Measurements from ENCODE around the gene ECSIT.
"Not testable (repeated sequence)": the region's sequence is repeated elsewhere in the genome, so short reads cannot be mapped to it uniquely, and the experiment has no call there.

ECSIT gene, protein sequence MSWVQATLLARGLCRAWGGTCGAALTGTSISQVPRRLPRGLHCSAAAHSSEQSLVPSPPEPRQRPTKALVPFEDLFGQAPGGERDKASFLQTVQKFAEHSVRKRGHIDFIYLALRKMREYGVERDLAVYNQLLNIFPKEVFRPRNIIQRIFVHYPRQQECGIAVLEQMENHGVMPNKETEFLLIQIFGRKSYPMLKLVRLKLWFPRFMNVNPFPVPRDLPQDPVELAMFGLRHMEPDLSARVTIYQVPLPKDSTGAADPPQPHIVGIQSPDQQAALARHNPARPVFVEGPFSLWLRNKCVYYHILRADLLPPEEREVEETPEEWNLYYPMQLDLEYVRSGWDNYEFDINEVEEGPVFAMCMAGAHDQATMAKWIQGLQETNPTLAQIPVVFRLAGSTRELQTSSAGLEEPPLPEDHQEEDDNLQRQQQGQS

DNA sequence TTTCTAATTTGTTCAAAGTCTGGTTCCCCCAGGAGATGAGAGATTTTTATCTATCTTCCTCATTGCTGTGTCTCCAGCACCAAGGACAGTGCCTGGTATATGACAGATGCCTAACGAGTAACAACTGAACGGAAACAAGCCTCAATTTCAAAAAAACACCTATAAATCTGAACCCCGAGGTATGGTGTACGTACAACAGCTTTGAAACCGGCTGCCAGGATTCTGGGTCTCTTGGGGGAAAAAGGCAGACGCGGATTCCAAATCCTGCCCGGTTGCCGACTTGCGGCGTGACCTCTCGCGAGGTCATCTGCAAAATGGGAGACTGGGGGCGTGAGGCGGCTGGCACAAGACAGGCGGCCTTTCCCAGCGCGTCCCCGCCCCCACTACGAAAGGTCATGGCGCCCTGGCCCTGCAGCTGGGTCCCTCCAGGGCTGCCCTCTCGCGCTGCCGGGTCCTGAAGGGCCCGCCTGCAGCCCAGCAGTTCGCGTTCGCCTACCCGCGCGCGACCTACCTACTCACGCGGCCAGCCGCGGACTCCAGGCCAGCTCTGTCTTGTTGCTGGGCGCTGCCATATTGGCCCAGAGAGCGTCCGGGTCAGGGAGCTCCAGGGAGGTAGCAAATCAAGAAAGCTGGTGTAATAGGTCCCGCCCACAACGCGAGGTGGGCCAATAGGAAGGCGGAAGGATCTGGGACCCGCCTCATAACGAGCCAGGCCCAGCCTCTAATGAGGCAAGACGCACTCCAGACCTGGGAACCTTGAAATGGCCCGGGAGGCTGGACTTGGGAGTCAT is at the start of gene ECSIT:
Gene ECSIT (minus strand): TSS at position 584 of the 791 bp plus-strand sequence. CDS start 9,964 bp downstream, outside the sequence.
- peak; percentile 100 for DNase-seq

DNA sequence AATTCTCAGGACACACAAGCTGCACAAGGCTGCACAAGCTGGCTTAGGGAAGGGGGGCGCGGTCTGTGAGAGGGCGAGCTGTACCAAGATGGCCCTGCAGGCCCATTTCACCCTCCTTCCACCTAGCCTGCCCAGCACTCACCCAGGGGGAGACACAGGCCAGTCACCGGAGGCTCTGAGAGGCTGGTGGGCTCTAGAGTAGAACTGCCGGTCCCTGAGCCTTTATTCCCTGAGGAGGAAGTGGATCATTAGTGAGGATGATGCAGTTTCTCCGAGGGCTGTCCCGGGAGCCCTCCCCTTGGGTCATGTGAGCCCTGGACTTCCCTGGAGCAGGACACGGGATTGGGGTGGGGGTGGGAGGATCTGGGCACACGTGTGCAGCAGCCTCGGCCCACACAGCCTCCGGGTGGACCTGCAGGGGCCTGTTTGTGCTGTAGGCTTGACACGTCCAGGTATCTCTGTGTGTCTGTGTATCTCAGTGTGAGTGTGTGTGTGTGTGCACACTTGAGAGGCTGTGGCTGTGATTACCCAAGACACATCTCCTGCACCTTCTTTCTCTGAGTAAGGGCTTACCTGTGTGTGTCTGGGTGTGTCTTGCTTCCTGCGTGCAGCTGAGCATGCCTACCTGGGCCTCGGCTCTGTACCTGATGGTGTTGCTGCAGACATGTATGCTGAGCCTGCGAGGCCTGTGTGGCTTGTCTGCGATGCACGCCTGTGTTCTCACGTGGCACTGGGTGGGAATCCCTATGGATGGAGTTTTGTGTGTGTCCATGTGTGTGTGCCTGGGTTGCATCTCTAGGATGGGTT is 48.7 kb upstream of the ECSIT start, which contains the start of gene ACP5:
Gene ACP5 (minus strand): TSS at position 195 of the 807 bp plus-strand sequence. CDS start 328 bp downstream, outside the sequence.
- no peak for DNase-seq

DNA sequence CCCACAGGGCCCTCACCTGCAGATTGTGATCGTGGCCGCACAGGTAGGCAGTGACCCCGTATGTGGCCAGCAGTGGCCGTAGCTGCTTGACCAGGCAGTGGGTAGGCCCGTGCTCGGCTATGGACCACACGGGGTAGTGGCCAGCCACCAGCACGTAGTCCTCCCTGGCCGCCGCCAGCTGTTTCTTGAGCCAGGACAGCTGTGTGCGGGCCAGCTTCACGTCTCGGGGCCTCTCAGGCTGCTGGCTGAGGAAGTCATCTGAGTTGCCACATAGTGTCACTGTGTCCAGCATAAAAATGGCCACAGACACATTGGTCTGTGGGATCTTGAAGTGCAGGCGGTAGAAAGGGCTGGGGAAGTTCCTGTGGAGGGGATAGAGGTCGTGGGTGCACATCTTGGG is 47.3 kb upstream of the ECSIT start:
- DNase-seq: peak; percentile 29

DNA sequence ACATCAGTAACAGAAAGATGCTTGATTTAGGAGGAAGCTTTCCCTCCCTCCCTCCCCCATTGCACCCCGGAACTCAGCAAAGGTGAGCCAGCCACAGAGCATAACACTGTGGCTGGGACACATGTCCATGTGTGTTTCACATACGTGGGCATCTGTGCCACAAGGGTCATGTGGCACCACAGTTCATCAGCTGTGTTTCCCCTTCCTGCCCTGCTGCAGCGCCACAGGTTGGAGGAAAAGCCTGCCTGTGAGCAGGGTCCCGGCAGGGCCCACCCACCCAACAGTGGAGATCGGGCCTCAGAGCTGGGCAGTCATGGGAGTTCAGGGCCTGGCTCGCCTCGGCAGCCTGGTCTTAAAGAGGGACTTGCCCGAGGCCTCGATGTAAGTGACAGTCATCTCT is 45.8 kb upstream of the ECSIT start:
- no peak for DNase-seq

DNA sequence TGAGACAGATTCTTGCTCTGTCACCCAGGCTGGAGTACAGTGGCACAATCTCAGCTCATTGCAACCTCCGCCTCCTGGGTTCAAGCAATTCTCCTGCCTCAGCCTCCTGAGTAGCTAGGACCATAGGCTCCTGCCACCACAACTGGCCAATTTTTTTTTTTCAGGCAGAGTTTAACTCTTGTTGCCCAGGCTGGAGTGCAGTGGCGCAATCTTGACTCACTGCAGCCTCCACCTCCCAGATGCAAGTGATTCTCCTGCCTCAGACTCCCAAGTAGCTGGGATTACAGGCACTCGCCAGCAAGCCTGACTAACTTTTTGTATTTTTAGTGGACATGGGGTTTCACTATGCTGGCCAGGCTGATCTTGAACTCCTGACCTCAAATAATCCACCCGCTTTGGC is 44.8 kb upstream of the ECSIT start:
- peak; percentile 35 for DNase-seq

DNA sequence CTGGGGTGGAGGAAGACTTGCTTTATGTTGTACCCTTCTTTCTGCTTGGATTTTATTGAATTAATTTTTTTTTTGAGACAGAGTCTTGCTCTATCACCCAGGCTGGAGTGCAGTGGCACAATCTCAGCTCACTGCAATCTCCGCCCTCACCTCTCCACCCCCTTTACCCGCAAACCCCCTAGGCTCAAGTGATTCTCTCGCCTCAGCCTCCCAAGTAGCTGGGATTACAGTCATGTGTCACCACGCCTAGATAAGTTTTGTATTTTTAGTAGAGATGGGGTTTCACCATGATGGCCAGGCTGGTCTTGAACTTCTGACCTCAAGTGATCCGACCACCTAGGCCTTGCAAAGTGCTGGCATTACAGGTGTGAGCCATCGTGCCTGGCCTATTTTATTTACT is 44.4 kb upstream of the ECSIT start:
- not testable (repeated sequence) for DNase-seq

DNA sequence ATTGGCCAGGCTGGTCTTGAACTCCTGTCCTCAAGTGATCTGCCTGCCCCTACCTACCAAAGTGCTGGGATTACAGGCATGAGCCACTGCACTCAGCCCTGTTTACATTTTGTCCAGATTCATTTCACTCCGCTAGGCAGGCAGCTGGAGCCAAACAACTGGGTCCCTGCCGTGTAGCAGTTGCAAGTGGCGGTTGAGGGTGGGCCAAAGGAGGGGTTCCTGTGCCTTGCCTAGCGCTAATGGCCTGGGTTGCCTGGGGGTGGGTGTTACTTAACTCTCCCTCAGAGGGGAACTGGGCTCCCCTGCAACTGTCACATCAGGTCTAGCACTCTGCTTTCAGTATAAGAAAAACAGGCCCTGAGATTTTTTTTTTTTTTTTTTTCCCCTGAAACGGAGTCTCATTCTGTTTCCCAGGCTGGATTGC is 41.1 kb upstream of the ECSIT start:
- DNase-seq: peak; percentile 67

DNA sequence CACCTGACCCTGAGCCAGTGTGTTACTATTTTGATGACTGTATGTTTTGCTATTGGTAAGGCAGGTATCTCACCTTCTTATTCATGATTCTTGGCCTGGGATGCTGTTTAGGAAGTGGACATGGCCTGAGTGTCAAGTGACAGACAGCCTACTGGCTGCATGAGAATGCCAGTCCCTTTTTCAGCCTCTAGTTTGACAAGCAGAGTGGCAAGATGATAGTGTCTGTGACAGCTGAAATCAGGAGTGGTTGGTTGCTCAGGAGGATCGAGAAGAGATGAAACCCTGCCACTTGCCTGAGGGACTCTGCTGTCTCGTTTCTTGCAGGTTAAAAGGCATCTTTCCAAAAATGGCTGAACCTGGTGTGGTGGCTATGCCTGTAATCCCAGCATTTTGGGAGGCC is 37.2 kb upstream of the ECSIT start:
- no peak for DNase-seq

DNA sequence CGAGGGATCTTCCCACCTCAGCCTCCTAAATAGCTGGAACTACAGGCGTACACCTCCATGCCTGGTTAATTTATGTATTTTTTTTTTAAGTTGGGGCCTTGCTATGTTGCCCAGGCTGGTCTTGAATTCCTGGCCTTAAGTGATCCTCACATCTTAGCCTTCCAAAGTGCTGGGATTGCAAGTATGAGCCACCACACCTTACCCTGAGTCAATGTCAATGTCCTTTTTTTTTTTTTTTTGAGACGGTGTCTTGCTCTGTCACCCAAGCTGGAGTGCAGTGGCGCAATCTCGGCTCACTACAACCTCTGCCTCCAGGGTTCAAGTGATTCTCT is 36.7 kb upstream of the ECSIT start:
- DNase-seq: not testable (repeated sequence)

DNA sequence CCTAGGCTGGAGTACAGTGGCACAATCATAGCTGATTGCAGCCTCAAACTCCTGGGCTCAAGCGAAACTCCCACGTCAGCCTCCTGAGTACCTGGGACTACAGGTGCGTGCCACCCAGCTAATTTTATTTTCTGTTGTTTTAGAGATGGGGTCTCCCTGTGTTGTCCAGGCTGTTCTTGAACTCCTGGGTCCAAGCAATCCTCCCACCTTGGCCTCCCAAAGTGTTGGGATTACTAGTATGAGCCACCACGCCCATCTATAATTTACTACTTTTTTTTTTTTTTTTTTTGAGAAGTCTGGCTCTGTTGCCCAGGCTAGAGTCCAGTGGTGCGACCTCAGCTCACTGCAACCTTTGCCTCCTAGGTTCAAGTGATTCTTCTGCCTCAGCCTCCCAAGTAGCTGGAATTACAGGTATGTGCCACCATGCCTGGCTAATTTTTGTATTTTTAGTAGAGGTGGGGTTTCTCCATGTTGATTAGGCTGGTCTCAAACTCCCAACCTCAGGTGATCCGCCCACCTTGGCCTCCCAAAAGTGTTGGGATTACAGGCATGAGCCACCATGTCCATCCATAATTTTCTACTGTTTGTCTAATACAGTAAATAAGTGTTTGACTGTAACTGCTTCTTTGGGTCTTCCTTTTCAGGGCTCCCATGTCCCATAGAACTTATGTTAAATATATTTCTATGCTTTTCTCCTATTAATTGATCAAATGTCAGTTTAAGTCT is 35.3 kb upstream of the ECSIT start:
- DNase-seq: not testable (repeated sequence)

DNA sequence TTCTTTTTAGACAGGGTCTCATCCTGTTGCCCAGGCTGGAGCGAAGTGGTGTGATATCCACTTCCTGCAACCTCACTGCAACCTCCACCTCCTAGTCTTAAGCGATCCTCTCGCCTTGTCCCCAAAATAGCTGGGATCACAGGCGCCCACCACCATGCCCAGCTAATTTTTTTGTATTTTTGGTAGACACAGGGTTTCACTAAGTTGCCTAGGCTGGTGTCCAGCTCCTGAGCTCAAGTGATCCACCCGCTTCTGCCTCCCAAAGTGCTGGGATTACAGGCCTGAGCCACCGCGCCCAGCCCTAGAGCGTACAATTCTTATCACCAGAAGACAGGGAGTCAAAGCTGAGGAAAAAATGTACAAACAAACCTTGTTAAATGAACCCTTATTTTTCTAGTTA is 34.6 kb upstream of the ECSIT start:
- no peak for DNase-seq

DNA sequence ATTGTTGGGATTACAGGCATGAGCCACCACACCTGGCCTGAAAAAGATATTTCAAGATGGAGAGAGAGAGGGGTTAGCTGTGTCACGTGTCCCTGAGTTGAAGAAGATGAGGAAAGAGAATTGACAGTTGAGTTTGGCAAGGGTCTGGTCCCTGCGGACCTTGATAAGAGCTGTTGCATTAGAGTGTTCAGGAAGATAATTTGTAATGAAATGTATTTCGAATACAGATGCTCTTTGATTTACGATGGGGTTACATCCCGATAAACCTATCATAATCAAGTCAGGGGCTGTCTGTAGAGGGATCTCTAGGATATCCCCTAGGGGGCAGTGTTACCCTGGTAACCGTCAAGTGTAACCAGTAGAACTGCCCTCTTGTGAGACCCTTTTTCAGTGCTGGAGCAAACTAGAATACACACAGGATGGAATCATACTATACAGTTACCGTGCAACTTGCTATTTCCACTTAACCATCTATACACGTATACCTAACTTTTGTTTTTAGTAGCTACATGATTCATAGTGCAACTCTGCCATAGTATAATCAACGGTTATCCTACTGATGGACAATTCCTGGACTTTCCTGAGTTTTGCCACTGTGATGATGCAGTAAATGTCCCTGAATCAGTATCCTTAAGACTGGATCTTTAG is 31.6 kb upstream of the ECSIT start:
- DNase-seq: peak; percentile 86

DNA sequence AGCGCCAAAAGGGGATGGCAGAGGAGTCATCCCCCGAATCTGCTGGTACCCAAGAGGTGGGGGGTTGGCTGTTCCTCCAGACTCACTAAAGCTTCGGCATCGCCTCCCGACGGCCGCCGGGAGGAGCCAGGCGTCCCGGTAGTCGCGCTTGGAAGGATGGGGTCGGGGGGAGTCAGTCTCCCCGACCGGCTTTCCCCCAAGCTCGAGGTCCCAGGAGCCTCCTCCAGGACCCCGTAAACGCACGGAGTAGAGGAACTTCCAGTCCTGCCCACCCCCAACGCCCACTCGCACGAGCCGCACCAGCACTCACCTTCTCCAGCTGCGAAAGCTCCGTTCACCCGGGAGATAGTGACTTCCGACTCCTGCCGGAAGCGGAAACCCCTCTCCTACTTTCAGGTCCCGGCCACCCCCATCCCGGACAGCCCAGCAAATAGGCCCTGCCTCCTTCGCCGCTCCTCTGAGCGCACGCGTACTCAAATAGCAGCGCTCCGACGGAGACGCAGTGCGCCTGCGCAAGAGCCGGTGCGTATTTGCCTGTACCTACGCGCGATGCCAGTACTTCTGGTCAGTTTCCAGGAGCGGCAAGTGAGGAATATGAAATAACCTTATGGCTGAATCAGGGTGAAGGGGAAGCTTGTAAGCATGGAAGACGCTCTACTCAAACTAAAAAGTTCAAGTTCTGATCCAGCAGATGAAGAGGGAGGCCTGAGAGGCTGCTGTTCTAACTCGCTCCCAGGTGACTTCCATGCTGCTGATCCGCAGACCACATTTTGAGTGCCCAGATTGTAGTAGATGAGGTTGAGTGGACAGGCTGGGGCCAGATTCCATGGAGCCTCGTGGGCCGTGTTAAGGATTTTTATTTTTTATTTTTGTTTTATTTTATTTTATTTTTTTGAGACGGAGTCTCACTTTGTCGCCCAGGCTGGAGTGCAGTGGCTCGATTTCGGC is 30.2 kb upstream of the ECSIT start, which contains the start of gene ELOF1:
Gene ELOF1 (minus strand): TSS at position 350 of the 948 bp plus-strand sequence. CDS start 4,883 bp downstream, outside the sequence.
- peak; percentile 99 for DNase-seq

DNA sequence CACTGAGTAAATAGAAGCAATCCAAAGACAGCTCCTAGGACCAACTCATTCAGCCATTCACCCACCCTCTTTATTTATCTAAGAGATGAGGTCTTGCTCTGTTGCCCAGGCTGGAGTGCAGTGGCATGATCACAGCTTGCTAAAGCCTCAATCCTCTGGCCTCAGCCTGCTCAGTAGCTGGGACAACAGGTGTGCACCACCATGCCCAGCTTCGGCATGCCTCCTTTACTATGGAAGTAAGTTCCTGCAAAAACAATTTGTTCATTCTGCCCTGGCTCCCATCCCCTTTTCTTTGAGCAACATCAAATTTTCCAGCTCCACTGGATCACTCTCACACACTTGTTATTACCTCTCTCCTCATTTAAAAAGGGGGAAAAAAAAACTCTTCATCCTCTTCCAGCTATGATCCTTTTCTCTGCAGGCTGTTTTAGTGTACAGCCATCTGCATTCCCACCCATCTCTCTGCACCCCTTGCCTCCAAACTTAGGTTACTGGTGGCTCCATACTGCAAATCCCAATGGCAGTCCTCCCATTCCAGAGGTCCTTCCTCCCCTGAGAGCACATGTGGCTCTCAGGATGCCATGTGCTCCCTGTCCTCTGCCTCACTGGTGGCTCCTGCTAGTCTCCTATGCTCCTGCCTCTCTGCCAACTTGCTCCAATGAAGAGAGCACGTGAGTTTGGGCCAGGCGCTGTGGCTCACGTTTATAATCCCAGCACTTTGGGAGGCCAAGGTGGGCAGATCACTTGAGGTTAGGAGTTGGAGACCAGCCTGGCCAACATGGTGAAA is 27.9 kb upstream of the ECSIT start:
- no peak for DNase-seq

DNA sequence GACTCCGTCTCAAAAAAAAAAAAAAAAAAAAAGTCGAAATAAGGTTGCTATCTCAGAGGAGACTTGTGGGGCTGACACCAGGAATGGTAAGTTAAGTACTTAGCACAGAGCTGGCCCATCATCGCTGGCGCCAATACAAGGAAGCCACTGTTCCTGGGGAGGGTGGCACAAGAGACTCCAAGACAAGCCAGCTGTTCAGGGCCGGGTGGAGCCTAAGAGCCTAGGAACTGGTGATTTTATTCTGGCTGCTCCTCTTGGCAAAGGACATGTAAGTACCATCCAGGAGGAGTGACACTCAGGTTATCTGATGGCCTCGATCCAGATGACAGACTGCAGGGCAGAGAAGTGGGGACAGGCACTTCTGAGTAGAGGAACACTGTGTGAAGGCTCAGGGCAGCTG is 26.3 kb upstream of the ECSIT start:
- no peak for DNase-seq

DNA sequence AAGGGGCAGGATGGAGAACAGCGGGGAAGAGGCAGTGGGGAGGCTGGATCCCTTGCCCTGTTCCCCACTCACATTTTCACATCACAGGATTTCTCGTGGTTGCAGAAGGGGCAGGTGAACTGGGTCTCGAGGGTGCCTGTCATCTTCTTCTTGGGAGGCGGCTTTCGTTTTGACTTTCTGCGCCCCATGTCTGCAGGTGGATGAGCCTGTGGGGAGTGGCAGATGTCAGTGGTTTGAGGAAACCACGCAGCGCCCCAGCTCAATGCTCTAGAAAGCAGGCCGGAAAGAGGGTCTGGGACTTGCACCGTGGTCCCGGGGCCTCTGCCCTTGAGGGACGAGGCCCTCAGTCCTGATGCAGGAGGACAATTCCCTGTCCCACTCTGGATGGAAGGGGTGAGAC is 25.2 kb upstream of the ECSIT start:
- no peak for DNase-seq

DNA sequence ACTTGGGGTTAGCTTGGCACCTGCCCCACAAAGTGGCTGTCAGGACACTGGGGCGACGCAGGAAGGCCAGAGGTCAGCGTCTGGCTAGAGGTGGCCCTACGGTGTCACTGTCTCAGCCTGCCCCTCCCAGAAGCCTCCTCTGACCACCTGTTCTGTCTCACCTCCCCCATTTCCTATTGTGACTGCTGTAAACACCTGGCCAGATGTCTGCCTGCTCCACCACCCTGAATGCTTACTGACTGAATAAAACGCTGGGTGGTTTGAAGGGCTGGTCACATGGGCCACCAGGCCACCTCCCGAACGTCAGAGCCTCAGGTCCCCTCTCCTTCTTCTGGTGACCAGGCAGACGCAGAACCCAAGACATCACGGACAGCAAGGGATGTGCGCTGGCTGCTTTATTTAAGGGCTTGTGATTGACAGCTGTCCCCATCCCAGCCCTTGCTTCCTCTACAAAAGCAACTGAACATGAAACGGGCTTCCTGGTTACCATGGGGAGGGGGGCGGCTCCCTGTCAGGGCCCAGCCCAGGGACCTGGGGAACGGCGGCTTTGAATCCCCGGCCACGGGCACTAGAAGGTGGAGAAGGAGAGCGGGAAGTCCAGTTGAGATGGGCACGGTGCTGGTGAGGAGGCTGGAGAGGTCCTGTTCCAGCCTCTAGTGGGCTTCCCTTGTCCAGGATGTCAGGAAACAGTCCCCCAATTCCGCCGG is 23.9 kb upstream of the ECSIT start:
- DNase-seq: no peak

DNA sequence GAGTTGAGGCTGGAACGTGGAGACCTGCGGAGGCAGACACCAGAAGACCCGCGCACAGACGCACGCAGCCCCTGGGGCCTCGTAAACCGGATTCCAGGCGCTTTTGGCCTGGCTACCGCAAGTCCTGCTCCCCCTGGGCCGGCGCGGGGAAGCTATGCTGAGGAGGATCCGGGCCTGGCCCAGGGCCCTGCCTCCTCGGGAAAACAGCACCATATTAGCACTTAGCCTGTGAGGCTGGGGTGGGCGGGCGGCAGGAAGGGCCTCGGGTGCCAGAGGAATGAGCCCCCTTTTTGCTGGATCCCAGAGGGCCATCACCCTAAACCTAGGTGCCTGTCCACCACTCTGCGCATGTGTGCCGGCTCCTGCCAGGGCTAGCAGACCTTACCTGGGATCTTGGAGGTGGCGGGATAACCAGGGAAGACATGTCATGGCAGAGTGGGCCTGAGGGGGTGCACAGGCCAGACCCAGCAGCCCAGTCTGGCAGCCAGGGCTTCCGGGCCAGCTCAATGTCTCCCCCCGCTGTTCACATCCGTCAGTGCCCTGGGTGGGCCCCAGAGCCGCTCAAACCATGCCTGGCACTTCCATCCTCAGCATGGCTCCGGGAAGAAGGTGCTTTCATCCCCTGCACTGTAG is 22.8 kb upstream of the ECSIT start:
- DNase-seq: no peak

DNA sequence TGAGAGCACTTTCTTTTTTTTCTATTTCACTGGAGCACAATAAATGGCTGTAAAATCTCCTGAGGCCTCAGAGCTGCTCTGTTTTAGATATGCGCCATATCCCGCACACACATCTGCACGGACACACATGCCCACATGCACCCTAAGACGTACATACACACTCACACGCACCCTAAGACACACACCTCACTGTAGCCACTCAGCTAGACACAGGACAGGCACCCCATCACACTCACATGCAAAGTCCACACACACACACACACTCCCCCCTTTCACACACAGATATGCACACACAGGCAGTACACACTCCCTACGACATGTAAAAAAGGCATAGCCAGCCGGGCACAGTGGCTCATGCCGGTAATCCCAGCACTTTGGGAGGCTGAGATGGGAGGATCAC is 21.3 kb upstream of the ECSIT start:
- DNase-seq: no peak

All from MV-4-11 (cell line).